Measurements from ENCODE around the gene SIK3.

DNA sequence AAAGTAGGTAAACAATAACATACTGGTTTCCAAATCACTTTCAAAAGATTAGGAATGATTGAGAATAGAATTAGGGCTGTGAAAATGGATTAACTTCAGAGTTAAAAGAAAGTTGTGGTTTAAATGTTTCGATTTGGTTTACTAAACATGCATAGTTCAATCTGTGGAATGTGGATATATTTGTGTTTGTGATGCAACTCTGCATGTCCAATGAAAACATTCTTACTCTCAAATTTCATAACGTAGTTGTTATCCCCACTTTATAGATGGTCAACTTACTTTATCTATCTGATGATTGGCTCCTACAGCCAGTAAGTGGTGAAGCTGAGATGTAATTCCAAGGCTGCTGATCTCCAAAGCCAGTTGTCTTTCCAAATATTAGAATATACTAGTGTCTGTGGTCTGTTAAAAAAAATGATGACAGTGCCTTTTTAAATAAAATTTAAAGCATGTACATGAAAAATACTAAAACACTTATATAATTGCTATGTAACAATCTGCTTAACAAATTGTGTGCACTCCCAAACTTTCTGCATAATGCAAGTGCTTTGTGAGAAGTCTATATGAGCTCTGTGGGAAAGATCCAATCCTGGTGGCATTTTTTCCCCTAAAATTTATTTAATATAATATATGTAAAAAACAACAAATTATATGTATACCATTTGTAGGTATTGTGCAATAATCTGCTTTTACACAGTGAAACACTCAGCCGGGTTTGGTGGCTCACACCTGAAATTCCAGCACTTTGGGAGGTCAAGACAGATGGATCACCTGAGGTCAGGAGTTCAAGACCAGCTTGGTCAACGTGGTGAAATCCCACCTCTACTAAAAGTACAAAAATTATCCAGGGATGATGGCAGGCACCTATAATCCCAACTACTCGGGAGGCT, 9.7 kb upstream of the SIK3 start:
- no peak for TF ChIP-seq CTCF (IDR thresholded peaks at IDR 0.05)
- TF ChIP-seq POLR2A (IDR thresholded peaks at IDR 0.05), result no peak
- TF ChIP-seq EP300 (IDR thresholded peaks at IDR 0.05), result no peak

Data from gastroesophageal sphincter (tissue), 3 donors.